Stimulated activated naive CD4-positive, alpha-beta T cell treated with Interleukin-2 at 50 U/mL for 16 hours (primary cell): Measurements from ENCODE around the gene LRCH4.
A peak's percentile ranks its signal among the peaks of the same experiment; 100 is the strongest.
"Not testable (repeated sequence)": the region's sequence is repeated elsewhere in the genome, so short reads cannot be mapped to it uniquely, and the experiment has no call there.

Experiments
- DNase-seq: peaks from one replicate; lab custom pipeline; 2025; lab: John Stamatoyannopoulos, UW

LRCH4 gene

DNA sequence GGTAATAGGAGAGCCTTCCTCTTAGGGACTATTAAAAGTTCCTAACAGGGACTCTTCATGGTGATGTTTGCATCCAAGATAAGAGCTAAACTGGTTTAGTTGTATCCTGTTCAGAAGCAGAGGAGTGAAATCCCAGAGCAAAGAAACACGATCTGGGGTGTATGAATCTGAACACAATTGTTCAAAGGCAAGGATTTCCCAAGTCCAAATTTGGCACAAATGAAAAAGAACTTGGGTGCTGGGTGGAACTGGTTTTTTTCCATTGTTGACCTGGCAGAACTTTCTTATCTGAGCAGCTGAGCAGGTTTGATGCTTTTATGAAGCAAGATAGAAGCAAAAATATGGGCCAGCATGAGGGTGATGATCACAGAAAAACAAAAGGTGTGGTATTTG is 41.0 kb downstream of the LRCH4 start:
- DNase-seq: no peak

DNA sequence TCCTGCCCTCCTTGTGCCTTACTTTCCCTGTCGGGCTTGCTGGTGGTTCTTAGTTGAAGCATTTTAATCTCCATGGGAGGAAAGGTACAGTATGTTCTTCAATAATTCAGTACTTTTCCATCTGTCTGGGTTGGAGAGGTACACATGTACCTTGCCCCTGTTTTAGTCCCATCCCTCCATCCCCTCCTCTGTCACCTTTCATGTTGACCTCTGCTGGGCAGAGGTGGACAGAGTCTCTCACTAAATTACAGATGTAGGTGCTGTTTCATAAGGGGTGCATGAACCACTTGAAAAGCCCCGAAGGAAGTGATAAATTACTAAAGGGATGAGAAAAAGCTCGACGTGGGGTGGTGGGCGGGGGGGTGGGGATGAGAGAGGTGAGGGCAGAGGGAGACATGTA is 41.5 kb downstream of the LRCH4 start:
- peak; percentile 16 for DNase-seq

DNA sequence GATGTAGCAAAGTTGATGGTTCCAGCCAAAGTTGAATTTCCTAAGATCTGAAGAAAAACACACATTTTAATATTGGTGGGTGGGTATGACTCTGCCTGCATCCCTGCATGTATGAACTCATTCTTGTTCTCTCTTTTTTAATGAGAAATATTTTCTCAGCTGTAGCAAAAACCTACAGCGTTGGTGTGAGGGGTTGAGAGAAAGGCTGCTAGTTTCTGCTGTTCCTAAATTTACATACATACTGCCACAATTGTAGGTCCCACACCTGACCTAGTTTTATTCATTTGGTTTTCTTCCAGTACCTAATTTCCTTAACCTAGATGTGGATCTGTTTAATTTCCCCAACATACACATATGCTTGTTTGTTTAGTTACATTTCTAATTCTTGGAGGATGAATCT is 42.3 kb downstream of the LRCH4 start:
- DNase-seq: no peak

DNA sequence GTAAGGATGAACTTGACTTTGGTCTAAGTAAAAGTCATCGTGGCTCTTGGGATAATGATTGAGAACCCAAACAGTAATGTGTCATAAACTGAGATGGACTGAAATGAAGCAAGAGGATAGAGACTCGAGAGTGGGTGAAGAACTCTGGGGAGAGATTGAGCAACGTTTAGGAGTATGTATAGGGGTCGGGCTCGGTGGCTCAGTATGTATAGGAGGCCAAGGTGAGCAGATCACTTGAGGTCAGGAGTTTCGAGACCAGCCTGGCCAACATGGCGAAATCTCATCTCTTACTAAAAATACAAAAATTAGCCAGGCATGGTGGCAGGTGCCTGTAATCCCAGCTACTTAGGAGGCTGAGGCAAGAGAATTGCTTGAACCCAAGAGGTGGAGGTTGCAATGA is 44.6 kb downstream of the LRCH4 start:
- not testable (repeated sequence) for DNase-seq

DNA sequence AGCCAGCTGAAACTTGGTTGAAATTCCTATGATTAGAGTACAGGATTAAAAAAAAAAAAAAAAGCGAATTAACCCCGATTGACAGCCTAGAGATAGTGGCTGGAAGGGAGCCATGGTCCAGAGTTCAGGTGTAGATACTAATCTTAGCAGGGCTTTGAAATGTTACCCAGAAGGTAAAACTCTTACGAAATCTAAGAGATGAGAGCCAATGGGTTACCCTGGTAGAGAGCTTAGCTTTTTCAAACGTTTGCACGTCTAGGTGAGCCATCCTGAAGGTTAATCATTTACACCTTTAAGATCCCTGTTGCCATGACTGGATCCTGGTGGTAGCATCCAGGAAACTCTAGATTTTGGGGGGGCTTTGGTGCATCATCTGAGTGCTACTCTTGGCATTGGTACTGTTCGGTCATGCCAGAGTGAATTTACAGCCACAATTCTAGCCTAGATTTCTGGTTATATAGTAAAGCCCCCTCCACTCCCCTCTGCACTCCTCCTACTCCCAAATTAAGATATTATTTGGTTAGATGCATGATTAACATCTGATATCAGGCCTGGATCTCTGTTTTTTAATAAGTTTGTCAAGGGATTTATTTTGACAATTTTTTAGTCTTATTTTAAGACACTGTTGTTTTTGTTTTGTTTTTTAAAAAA is 45.7 kb downstream of the LRCH4 start:
- no peak for DNase-seq

DNA sequence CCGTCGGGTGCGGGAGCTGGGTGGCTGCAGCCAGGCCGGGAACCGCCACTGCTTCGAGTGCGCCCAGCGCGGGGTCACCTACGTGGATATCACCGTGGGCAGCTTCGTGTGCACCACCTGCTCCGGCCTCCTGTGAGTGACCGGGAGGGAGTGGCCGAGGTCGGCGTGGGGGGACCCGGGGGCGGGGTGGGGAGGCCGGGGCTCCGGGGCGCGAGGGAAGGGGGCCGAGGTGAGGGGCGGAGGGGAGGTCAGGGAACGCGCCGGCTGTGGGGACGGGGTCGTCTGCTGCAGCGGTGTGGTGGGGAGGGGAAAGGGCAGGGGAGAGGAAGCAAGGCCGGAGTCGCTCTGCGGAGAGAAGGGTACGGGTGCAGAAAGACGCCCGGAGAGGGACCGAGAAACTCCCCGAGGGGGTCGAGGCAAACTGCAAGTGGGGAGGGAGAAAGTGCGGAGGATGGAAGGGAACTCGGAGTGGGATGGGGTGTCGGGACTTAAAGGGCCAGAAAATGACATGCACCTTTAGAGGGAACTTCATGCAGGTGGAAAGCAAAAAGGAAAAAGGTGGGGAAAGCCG is 46.4 kb downstream of the LRCH4 start:
- no peak for DNase-seq

DNA sequence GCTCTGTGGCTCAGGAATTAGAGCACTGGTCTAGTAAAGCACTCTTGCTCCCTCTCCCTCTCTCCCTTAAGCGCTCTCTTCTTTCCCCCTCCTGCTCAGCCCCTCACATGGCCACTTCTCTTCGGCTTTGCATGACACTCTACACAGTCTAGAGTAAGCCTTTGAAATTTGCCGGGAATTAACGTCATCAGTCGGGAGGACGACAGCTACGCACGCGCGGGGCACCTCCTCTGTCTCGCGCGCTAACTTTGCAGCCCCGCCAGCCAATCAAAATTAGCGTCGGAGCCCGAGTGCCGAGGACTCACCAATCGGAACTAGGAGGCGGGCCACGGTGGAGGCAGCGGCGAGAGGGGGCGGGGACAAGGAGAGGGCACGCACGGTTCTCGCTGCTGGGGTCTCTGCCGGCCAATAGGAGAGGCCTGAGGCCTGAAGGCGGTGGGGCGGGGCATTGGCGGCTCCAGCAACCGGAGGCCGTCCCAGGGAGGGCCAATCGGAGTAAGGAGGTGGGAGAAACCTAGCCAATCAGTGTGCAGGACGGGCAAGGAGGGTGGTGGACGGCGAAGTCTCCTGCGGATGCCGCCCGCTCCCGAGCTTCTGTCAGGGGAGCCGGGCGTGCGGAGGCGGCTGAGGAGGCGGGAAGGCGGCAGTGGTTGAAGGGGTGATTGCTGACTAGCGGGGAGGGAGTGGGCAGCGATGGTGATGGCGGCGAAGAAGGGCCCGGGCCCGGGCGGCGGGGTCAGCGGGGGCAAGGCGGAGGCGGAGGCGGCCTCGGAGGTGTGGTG is 47.1 kb downstream of the LRCH4 start, which contains the start of gene AGFG2:
Gene AGFG2 (plus strand): TSS at position 550 of the 782 bp plus-strand sequence. CDS start 144 bp downstream, at position 694.
- peak; percentile 100 for DNase-seq

DNA sequence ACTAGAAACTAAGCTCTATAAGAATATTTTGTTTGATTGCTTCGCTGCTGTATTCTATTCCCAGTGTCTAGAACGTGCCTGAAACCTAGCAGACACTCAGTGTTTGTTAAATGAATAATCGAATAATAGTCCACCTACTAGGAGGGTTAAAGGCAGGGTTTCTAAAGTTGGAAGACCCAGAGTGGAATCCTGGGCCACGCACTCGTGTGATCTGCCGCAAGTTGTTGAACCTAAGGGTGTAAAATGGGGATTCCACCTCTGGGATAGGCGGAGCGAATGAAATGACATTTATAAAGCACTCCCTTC is 47.6 kb downstream of the LRCH4 start:
- DNase-seq: no peak

DNA sequence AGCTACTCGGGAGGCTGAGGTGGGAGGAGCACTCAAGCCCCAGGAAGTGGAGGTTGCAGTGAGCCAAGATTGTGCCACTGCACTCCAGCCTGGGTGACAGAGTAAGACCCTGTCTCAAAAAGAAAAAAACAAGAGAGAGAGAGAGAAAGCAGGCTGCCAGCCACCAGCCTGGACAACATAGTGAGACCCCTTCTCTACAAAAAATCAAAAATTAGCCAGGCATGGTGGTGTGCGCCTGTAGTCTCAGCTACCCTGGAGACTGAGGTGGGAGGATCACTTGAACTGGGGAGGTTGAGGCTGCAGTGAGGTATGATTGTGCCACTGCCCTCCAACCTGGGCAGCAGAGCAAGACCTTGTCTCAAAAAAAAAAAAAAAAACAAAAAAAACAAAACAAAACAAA is 49.2 kb downstream of the LRCH4 start:
- DNase-seq: not testable (repeated sequence)

DNA sequence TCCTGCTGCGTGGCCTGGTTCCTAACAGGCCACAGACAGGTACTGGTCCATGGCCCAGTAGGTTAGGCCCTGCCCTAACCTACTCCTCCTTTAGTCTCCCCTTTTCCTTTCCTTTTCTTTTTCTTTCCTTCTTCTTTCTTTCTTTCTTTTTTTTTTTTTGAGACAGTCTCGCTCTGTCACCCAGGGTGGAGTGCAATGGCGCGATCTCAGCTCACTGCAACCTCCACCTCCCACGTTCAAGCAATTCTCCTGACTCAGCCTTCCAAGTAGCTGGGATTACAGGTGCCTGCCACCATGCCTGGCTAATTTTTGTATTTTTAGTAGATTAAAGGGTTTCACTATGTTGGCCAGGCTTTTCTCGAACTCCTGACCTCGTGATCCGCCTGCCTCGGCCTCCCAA is 49.9 kb downstream of the LRCH4 start:
- DNase-seq: not testable (repeated sequence)

DNA sequence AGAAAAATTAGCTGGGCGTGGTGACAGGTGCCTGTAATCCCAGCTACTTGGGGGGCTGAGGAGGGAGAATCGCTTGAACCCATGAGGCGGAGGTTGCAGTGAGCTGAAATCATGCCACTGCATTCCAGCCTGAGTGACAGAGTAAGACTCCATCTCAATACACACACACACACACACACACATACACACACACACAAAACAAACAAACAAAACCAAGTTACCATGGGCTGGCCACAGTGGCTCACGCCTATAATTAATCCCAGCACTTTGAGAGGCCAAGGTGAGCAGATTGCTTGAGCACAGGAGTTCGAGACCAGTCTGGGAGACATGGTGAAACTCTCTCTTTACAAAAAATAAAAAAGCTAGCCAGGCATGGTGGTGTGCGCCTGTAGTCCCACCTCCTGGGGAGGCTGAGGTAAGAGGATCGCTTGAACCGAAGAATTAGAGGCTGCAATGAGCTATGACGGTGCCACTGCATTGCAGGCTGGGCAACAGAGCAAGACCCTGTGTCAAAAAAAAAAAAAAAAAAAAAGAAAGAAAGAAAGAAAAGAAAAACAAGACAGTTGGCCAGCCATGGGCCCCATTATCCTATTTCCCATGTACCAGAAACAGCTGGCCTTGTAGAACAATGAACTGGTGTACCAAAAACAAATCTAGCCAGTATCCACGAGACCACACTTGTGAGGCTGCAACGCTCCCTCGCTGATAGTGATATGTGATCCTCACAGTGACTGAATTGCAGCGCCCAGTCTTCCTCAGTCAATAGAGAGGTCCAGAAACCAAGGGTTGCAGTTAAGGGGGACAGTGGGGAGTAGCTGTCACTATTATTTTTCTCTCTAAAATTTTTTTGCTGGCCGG is 53.5 kb downstream of the LRCH4 start:
- DNase-seq: no peak

DNA sequence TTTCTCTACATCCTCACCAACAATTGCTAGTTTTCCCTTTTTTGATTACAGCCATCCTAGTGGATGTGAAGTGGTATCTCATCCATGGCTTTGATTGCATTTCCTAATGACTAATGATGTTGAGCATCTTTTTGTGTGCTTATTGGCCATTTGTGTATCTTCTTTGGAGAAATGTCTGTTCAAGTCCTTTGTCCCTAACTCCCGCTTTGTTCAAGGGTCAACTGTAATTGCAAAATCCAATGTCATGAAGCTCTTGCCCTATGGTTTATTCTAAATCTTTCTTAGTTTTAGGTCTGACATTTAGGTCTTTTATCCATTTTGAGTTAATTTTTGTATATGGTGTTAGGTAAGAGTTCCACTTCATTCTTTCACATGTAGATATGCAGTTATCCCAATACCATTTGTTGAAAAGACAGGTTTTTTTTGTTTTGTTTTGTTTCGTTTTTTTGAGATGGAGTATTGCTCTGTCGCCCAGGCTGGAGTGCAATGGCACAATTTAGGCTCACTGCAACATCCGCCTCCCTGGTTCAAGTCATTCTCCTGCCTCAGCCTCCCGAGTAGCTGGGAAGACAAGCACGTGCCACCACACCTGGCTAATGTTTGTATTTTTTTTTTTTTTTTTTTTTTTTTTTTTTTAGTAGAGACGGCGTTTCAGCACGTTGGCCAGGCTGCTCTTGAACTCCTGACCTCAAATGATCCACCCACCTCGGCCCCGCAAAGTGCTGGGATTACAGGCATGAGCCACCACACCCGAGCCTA is 57.6 kb downstream of the LRCH4 start:
- DNase-seq: not testable (repeated sequence)
